Uterus (tissue), 2 donors: ENCODE results near the gene G2E3.

ENCODE experiments used
- POLR2A ChIP-seq, 2 donors: fragments of 450-650 bp; IDR thresholded peaks; one replicate each; pipeline ENCODE4 v1.6.1; 2016; ENCODE audit warnings: antibody characterized with exemption in 2 of 2, mild to moderate bottlenecking in 1 of 2, moderate library complexity in 1 of 2
- TF ChIP-seq, protein P1 (sequence below), 4 experiments: fragments of 200-600 bp in 2 of 4; fragments of 450-650 bp in 2 of 4; sonication (generic) in 2 of 4; IDR thresholded peaks; one replicate each; pipeline ENCODE4 v1.5.1; 2016 to 2019; ENCODE audit warnings: antibody characterized with exemption in 4 of 4, mild to moderate bottlenecking in 2 of 4, moderate library complexity in 1 of 4

DNA sequence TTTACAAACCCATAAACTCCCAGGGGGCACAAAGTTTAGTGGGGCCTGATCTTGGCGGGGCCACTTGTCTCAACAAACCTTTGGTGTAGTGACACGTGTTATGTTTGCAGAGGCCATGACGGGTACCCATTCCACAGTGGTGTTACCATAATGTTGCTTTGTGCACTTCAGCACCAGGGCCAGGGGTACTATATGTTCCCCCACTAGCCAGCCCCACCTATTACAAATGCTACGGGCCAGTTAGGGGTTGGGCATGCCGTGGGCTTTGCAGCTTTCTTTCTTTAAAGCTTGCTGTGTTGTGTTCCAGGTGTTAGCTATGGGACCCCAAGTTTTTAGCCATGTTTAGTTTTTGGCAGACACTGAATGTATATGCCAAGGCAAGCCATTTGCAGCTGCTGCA is 30.8 kb upstream of the G2E3 start:
- TF ChIP-seq, protein P1, sequence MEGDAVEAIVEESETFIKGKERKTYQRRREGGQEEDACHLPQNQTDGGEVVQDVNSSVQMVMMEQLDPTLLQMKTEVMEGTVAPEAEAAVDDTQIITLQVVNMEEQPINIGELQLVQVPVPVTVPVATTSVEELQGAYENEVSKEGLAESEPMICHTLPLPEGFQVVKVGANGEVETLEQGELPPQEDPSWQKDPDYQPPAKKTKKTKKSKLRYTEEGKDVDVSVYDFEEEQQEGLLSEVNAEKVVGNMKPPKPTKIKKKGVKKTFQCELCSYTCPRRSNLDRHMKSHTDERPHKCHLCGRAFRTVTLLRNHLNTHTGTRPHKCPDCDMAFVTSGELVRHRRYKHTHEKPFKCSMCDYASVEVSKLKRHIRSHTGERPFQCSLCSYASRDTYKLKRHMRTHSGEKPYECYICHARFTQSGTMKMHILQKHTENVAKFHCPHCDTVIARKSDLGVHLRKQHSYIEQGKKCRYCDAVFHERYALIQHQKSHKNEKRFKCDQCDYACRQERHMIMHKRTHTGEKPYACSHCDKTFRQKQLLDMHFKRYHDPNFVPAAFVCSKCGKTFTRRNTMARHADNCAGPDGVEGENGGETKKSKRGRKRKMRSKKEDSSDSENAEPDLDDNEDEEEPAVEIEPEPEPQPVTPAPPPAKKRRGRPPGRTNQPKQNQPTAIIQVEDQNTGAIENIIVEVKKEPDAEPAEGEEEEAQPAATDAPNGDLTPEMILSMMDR (IDR thresholded peaks at IDR 0.05): no peak
- no peak for TF ChIP-seq POLR2A (IDR thresholded peaks at IDR 0.05)
